ENCODE measurements around the gene HACL1.

The HACL1 gene

DNA sequence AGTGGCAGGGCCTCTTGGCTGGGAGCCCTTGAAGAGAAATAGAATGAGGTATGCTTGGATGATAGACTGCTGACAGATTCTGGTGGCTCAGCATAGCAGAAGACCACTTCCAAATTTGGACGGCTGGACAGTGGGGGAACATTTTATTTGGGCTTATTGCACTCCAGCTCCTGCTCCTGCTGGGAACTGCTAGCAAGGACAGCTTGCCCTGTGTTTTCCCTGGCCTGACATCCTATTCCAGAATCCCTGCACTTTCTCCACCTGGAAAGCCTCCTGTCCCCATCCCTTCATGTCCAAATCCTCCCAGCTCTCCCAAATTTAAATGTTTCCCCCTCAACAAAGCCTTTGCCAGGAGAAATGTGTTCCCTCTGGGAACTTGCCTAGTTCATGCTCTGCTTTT lies 70.0 kb downstream of the HACL1 start:
- no peak for DNase-seq (ENCODE audit: low read depth in 3 of 3, low spot score in 1 of 3)

DNA sequence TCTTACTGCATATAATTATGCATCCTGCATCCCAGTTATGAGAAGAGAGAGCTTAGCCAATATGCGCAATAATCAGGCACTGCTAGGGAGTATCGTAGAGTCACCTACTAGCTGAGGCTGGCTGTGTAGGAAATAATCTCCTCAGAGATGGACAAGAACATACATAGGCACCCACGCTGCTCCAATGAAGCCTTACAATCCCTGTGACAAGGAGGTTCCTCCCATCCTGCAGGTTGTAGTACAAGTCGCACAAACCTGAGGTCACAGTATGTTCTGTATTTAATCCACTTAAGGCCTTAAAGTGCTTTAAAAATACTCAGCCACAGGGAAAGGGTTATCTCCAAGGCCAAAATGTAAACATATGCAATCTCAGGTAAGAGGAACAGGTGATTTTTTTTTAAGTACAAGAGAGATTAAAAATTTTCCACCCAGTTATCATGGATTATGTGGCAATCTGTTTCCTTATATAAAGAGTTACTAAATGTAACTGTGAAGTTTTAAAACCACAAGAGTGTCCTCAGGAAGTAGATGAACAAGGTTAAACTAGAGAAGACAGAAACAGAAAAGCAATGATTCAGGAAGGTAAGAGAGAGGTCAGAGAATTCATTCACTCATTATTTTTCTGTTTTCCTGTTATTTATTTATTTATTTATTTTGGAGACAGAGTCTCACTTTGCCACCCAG lies 72.4 kb downstream of the HACL1 start:
- DNase-seq (ENCODE audit: low read depth in 3 of 3, low spot score in 1 of 3) = no peak

DNA sequence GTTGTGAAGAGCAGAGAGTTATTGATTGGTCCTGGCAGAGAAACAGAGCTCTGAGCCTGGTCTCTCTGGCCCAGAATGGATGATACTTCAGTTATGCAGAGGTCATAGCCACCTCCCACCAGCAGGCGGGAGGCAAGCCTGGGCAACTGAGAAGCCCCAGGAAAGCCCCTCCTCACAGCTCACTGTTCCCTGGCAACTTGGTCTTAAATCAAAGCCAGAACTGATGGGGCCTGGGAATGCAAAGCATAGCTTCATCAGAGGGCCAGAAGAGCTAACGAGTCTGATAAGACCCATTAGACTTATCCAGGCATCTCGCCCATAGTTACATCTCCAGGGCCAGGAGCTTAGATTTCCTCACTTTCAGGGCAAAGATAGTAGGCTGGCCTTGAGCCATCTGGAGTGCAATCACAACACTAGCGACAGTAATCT lies 74.3 kb downstream of the HACL1 start:
- no peak for DNase-seq (ENCODE audit: low read depth in 3 of 3, low spot score in 1 of 3)

DNA sequence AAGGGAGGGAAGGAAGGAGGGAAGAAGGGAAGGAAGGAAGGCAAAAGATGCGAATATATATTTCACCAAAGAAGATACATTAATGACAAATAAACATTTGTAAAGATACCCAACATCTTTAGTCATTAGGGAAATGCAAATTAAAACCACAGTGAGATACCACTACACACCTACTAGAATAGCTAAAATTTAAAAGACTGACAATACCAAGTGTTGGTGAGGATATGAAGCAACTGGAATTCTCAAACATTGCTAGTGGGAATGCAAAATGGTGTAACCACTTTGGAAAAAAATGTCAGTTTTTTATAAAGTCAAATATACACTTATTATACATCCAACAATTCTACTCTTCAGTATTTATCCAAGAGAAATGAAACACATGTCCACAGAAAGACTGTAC lies 75.6 kb downstream of the HACL1 start:
- DNase-seq (ENCODE audit: low read depth in 3 of 3, low spot score in 1 of 3) = no peak

DNA sequence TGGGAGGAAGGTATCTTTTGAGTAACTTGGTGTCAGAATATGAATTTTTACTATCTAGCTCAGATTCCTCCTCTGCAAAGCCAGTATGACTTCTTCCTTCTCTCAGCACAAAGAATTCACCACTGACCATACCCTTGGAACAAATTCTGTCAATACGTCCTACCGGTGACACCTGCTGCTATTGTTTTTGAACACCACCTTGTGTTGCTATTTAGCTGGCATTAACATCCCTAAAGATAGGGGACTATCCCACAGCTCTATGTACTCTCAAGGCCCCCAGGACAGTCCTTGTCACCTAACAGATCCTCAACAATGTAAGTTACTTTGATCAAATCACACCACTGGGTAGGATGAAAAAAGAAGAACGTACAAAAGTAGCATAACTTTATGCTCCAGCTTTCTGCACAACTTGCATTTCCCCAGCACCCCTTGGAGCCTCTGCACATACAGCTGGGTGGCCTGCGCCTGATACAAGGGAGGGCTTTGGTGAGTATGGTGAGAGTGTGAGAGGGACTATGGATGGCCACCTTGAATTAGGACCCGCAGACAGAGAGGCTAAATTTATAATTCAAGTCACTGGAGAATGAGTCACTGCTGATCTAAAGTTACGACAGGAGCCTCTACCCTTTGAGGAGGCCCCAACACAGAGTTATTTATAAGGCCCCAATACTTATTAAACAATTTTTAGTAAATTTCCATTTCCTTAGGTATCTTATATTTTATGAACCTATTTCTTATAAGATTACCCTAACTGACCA lies 77.5 kb downstream of the HACL1 start:
- no peak for DNase-seq (ENCODE audit: low read depth in 3 of 3, low spot score in 1 of 3)

- no peak for DNase-seq (ENCODE audit: low read depth in 3 of 3, low spot score in 1 of 3)
These were observed 79.4 kb downstream of the HACL1 start for GRCh38 chr3:15522016-15522415.

DNA sequence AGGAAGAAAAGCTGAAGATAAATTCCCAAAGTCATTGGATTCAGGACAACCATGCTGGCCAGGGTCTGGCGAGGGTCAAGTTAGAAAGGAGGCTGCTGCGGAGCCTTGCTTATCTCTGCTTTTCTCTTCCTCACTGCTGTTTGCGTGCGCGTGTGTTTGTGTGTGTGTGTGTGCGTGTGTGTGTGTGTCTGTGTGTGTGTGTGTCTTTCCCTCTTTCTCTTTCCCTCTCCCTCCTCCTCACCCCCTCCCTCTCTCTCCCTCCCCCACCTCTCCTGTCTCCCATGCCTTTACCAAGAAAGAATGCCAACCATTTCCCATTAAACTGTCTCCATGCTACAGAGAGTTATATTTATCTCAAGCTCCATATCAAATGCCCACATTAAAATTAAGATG lies 79.8 kb downstream of the HACL1 start, which contains the start of gene COLQ:
COLQ (minus strand) TSS at position 134 of the 393 bp plus-strand sequence; CDS start at position 53, 81 bp downstream.
- no peak for DNase-seq (ENCODE audit: low read depth in 3 of 3, low spot score in 1 of 3)

GRCh38 chr3:15520804-15521572 lies 80.4 kb downstream of the HACL1 start:
- DNase-seq (ENCODE audit: low read depth in 3 of 3, low spot score in 1 of 3) = no peak

DNA sequence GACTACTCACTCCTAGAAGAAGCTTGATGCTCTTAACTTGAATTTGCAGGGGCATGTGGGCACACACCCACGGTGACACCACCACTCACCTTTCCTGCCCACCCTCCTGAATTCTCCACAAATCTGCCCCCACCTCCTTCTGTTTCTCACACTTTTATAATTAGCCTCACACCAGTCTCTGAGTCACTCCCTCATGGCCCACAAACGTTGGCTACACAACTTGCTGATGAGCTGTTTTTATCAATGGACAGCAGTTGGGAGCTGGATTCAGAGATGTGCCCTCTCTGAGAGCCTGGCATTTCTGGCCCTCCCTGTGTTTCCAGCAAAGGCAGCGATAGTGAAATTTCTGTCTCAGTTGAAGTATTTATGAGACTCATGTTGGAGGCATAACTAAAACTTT lies 81.2 kb downstream of the HACL1 start:
- no peak for DNase-seq (ENCODE audit: low read depth in 3 of 3, low spot score in 1 of 3)

- DNase-seq (ENCODE audit: low read depth in 3 of 3, low spot score in 1 of 3) = no peak
These were observed 82.3 kb downstream of the HACL1 start for GRCh38 chr3:15519096-15519495.

- DNase-seq (ENCODE audit: low read depth in 3 of 3, low spot score in 1 of 3) = no peak
These were observed 86.6 kb downstream of the HACL1 start for GRCh38 chr3:15514663-15515340.

GRCh38 chr3:15513810-15514662 lies 87.3 kb downstream of the HACL1 start:
- no peak for DNase-seq (ENCODE audit: low read depth in 3 of 3, low spot score in 1 of 3)

DNA sequence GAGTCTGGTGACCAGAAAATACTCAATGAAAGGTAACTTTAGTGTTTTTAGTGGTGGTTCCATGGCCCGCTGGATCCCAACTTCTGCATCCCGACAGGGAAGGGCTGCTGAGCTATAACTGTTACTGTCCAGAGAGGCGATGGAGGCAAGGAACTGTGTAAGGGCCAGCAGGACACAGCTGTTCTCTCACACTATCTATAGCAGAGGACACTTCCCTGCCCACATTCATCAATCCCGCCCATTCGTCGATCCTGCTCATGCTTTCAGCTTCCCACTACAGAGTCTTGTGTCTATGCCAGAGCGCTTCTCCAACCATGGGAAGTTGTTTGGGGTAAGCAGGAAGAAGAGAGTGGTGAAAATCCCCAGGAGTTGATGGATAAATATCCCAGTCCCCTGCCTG lies 88.3 kb downstream of the HACL1 start:
- DNase-seq (ENCODE audit: low read depth in 3 of 3, low spot score in 1 of 3) = no peak

GRCh38 chr3:15512166-15512565 lies 89.2 kb downstream of the HACL1 start:
- DNase-seq (ENCODE audit: low read depth in 3 of 3, low spot score in 1 of 3) = no peak

DNA sequence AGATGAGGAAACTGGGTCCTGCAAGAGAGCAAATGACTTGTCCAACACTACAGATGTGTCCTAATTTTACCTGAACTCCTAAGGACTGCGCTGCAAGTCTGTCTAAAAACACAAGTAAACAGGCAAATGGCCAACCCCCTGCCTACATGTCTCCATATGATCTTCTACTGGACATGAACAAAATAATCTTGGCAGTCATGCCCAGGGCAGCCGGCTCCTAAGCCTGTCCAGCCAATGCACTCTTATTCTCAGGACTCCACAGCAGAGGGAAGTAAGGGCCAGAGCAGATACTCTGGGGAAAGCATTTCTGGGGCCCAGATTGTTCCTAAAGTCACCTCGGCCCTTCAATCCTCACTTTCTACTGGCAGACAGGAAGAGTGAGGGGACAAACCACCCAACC lies 90.2 kb downstream of the HACL1 start:
- no peak for DNase-seq (ENCODE audit: low read depth in 3 of 3, low spot score in 1 of 3)

Data from stimulated activated CD4-positive, alpha-beta T cell treated with anti-CD3 and anti-CD28 coated beads, TNF-alpha, amount 100 ng/mL, for 1 hour (primary cell).